Activated T-cell treated with anti-CD3 and anti-CD28 coated beads for 1 hour (primary cell): Measurements from ENCODE around the gene IFIT3.
"Not testable (repeated sequence)": the region's sequence is repeated elsewhere in the genome, so short reads cannot be mapped to it uniquely, and the experiment has no call there.

Experiments
- DNase-seq: peaks from one replicate; pipeline ENCODE4 v3.0.0-alpha.2; 2020; ENCODE audit warnings: low read depth

The IFIT3 gene

GRCh38 chr10:89327803-89328441 is at the start of gene IFIT3:
TSS of gene IFIT3 (plus strand) at chr10:89327997. CDS start at chr10:89328074, 77 bp downstream.
- DNase-seq = no peak

GRCh38 chr10:89278034-89278535 is 49.7 kb upstream of the IFIT3 start:
- no peak for DNase-seq

GRCh38 chr10:89278900-89279392 is 48.9 kb upstream of the IFIT3 start:
- DNase-seq = no peak

GRCh38 chr10:89279421-89279869 is 48.4 kb upstream of the IFIT3 start:
- no peak for DNase-seq

GRCh38 chr10:89280508-89280907 is 47.3 kb upstream of the IFIT3 start:
- no peak for DNase-seq

- DNase-seq = no peak
Observed at GRCh38 chr10:89281606-89282395, 46.0 kb upstream of the IFIT3 start.

- no peak for DNase-seq
Observed at GRCh38 chr10:89283025-89283935, 44.5 kb upstream of the IFIT3 start.

- no peak for DNase-seq
Observed at GRCh38 chr10:89283936-89284475, 43.8 kb upstream of the IFIT3 start.

- not testable (repeated sequence) for DNase-seq
Observed at GRCh38 chr10:89284711-89285110, 43.1 kb upstream of the IFIT3 start.

GRCh38 chr10:89285303-89285702 is 42.5 kb upstream of the IFIT3 start:
- DNase-seq = not testable (repeated sequence)

- no peak for DNase-seq
Observed at GRCh38 chr10:89294721-89295239, 33.0 kb upstream of the IFIT3 start.

GRCh38 chr10:89295597-89295996 is 32.2 kb upstream of the IFIT3 start:
- DNase-seq = no peak

- DNase-seq = no peak
Observed at GRCh38 chr10:89296220-89296648, 31.6 kb upstream of the IFIT3 start.

- no peak for DNase-seq
Observed at GRCh38 chr10:89297356-89297755, 30.4 kb upstream of the IFIT3 start.

GRCh38 chr10:89297791-89298190 is 30.0 kb upstream of the IFIT3 start:
- DNase-seq = no peak

- no peak for DNase-seq
Observed at GRCh38 chr10:89299031-89299430, 28.8 kb upstream of the IFIT3 start.

- DNase-seq = no peak
Observed at GRCh38 chr10:89301232-89301631, 26.6 kb upstream of the IFIT3 start.

- DNase-seq = peak; percentile 23
Observed at GRCh38 chr10:89301721-89302445, 25.9 kb upstream of the IFIT3 start, which contains the start of gene IFIT2. TSS of gene IFIT2 (plus strand) at chr10:89302046. CDS start at chr10:89302124, 78 bp downstream.

- no peak for DNase-seq
Observed at GRCh38 chr10:89302625-89303024, 25.2 kb upstream of the IFIT3 start.

- DNase-seq = no peak
Observed at GRCh38 chr10:89303161-89303560, 24.6 kb upstream of the IFIT3 start.

GRCh38 chr10:89304026-89304425 is 23.8 kb upstream of the IFIT3 start:
- no peak for DNase-seq
